ENCODE data around the gene NRF1.
"Not testable (repeated sequence)": the region's sequence is repeated elsewhere in the genome, so short reads cannot be mapped to it uniquely, and the experiment has no call there.

NRF1 gene

DNA sequence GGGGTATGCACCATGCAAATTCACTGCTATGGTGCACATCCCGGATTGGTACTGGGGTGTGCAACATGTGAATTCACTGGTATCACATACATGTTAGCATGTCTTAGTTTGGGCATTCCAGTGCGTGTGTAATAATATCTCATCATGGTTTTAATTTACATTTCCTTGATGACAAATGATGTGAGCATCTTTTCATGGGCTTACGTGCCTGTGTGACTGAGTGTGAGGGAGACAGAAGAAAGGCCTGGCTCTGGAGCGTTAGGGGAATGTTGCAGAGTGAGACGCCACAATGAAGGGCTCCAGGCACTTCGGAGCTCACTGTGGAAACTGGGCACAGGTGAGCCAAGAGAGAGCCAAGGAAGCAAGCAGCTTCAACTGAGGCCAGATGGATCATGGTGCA lies 178.6 kb downstream of the NRF1 start:
- Histone ChIP-seq H3K36me3 (ENCODE audit: control insufficient read depth, insufficient read depth, low read length) (no peaks in the 10 kb centered on the region), H3K4me3 (ENCODE audit: low read length) (no peak overlapping the region), H3K27ac (ENCODE audit: low read depth, low read length) (no peak overlapping the region), H3K4me1 (ENCODE audit: control insufficient read depth, insufficient read depth, low read length) (peaks cover under 1% of the 10 kb centered on the region), H3K9ac (ENCODE audit: low read length) (no peak overlapping the region), H3K27me3 (ENCODE audit: control insufficient read depth, insufficient read depth, low read length) (peaks cover 16% of the 10 kb centered on the region)

DNA sequence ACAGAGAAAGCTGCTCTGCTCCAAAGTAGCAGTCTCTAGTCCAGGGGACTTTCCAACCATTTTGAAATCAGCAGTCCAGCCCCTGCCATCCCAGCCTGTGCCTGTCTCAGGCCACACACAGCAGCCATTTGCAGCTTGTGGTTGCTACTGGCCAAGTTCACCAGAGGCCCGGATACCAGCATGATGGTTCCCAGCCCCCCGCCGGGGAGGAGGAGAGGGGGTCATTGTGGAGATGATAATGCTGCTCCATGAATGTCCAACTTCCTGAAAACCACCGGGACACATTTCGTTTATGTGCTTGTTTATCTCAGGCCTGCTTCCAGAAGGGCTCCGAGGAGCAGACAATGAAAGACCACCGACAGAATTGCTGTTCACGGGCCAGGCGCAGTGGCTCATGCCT lies 181.2 kb downstream of the NRF1 start:
- Histone ChIP-seq H3K36me3 (ENCODE audit: control insufficient read depth, insufficient read depth, low read length) (no peaks in the 10 kb centered on the region), H3K27me3 (ENCODE audit: control insufficient read depth, insufficient read depth, low read length) (no peaks in the 10 kb centered on the region), H3K4me1 (ENCODE audit: control insufficient read depth, insufficient read depth, low read length) (no peaks in the 10 kb centered on the region), H3K27ac (ENCODE audit: low read depth, low read length) (no peak overlapping the region), H3K4me3 (ENCODE audit: low read length) (no peak overlapping the region), H3K9ac (ENCODE audit: low read length) (no peak overlapping the region)

DNA sequence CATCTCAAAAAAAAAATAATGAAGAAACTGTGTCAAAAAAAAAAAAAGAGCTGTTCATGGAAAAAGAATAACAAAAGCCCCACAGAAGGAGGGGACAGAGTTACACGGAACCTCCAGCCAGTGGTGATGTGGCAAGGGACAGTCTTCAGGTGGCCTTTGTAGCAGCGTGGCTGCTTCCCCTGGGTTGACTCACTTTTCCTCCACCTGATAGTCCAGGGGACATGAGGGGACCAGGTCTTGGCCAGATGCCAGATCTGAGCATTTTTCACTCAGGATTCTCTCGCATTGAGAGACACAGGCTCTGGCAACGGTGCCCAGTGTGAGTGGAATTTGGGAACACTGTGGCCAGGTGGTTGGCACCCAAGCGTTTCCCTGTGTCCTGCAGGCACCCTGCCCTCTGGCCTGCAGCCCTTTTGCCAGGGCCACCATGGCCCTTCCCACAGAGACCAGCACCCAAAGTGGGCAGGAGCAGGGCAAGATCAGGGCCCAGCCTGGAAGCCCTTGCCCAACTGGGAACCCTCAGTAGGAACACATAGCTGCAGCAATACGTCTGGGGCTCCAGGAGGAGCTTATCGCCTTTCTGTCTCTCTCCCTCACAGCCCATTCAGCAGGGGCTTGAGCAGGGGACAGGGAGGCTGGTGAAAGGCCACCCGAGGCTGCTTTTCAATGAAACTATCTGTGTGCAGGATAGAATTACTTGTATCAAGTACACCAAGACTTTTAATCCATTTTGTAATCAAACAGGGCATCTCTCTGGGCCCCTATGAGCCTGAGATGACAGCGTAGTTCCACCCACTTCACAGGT lies 182.2 kb downstream of the NRF1 start:
- H3K4me1 ChIP-seq (ENCODE audit: control insufficient read depth, insufficient read depth, low read length) = no peaks in the 10 kb centered on the region
- no peaks in the 10 kb centered on the region for H3K36me3 ChIP-seq (ENCODE audit: control insufficient read depth, insufficient read depth, low read length)

GRCh38 chr7:129794461-129794860 lies 182.9 kb downstream of the NRF1 start:
- not testable (repeated sequence) for H3K36me3 ChIP-seq (ENCODE audit: control insufficient read depth, insufficient read depth, low read length); H3K4me1 ChIP-seq (ENCODE audit: control insufficient read depth, insufficient read depth, low read length); H3K27ac ChIP-seq (ENCODE audit: low read depth, low read length); H3K4me3 ChIP-seq (ENCODE audit: low read length); H3K9ac ChIP-seq (ENCODE audit: low read length); H3K27me3 ChIP-seq (ENCODE audit: control insufficient read depth, insufficient read depth, low read length)

More for the DNA sequence above, 182.2 kb downstream of the NRF1 start:
- H3K27ac ChIP-seq (ENCODE audit: low read depth, low read length) = no peak overlapping the region
- H3K27me3 ChIP-seq (ENCODE audit: control insufficient read depth, insufficient read depth, low read length) = no peaks in the 10 kb centered on the region
- H3K4me3 ChIP-seq (ENCODE audit: low read length) = no peak overlapping the region
- no peak overlapping the region for H3K9ac ChIP-seq (ENCODE audit: low read length)

DNA sequence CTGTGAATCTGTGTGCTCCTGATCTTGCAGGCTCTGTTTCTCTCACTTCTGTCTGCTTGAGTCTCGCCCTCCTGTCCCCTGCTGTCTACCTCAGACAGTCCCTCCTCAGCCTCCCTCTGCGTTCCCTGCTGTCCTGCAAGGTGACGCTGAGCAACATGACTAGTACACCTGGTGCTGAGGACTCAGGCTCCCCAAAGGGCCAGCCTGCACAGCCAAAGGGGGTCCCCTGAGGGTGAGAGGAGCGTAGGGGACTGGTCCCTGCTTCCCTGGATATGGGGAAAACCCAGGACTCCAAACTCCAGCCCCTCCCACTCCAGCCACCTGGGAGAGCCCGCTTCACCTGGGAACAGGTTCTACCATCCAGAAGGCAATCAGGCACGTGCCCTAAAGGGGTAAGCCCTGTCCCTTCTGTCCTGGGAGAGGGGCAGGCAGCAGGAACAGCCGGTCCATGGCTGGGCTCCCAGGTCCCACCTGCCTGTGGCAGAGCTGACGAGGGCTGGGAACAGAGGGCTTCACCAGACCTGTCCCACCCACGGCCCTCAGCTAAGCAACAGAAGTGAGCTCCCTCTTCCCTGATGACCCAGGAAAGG lies 184.8 kb downstream of the NRF1 start:
- H3K9ac ChIP-seq (ENCODE audit: low read length) = no peak overlapping the region
- H3K27me3 ChIP-seq (ENCODE audit: control insufficient read depth, insufficient read depth, low read length) = no peaks in the 10 kb centered on the region

DNA sequence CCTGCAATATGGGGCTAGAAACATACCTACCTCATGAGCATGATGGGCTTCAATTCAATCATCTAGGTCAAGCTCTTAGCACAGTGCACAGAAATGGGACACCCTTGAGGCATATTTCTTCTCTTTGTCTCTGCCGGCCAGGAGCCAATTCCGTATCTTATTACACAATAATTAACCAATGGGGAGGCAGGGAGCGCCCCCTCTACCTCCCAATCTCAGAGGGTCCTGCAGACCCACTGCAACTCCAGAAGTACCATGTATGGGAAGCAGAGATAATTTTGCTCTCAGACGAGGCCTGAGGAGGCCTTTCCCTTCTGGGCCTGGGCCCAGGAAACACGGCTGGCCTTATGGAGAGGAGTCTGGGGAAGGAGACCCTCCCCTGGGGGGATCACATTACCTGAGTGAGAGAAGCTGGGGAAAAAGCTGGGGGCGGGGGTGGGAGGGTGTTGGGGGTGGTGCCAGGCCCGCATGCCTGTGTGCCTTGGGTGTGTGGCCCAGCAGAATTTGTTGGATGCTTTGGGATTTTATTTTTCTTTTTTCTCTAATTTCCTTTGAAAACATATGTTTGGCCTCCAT lies 185.8 kb downstream of the NRF1 start:
- H3K36me3 ChIP-seq (ENCODE audit: control insufficient read depth, insufficient read depth, low read length) = no peaks in the 10 kb centered on the region
- no peak overlapping the region for H3K4me3 ChIP-seq (ENCODE audit: low read length)
- no peaks in the 10 kb centered on the region for H3K27me3 ChIP-seq (ENCODE audit: control insufficient read depth, insufficient read depth, low read length)
- no peaks in the 10 kb centered on the region for H3K4me1 ChIP-seq (ENCODE audit: control insufficient read depth, insufficient read depth, low read length)
- H3K9ac ChIP-seq (ENCODE audit: low read length) = no peak overlapping the region
- no peak overlapping the region for H3K27ac ChIP-seq (ENCODE audit: low read depth, low read length)

More for the DNA sequence above, 184.8 kb downstream of the NRF1 start:
- Histone ChIP-seq H3K4me1 (ENCODE audit: control insufficient read depth, insufficient read depth, low read length) (no peaks in the 10 kb centered on the region), H3K4me3 (ENCODE audit: low read length) (no peak overlapping the region), H3K36me3 (ENCODE audit: control insufficient read depth, insufficient read depth, low read length) (no peaks in the 10 kb centered on the region), H3K27ac (ENCODE audit: low read depth, low read length) (no peak overlapping the region)

DNA sequence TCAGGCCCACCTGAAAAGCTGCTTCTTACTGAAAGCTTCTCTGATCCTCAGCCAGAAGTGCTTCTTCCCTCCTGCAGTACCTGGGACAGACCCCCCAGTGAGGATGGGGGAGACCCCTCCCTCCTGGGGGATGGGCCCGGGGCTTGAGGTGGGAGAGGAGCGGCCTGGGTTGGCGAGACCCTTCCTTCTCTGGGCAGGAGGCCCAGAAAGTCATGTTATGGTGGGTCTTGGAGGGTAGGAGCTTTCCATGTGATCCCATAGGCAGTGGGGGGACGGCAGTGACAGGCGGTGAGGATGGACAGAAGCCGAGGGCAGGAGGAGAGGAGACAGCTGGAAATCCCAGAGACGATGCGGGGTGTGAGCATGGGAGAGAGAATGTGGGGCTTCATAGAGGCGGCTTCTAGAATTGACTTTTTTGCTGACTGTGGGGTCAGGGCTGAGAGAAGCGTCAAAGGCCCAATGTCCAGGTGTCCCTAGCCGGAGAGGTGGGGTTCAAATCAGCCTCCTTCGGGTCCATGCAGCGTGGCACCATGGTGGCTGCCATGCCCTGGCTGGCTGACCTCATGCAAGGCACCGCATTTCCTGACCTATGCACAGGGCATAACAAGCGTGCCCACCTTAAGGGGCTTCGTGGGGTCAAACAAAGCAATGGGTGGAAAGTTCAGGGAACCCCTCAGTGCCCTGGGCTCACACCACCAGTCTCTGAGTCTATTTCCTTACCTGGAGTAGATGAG lies 187.3 kb downstream of the NRF1 start:
- no peak overlapping the region for H3K9ac ChIP-seq (ENCODE audit: low read length)
- H3K27me3 ChIP-seq (ENCODE audit: control insufficient read depth, insufficient read depth, low read length) = no peaks in the 10 kb centered on the region
- H3K36me3 ChIP-seq (ENCODE audit: control insufficient read depth, insufficient read depth, low read length) = no peaks in the 10 kb centered on the region
- no peak overlapping the region for H3K27ac ChIP-seq (ENCODE audit: low read depth, low read length)
- H3K4me1 ChIP-seq (ENCODE audit: control insufficient read depth, insufficient read depth, low read length) = no peaks in the 10 kb centered on the region
- H3K4me3 ChIP-seq (ENCODE audit: low read length) = no peak overlapping the region

- no peak overlapping the region for H3K9ac ChIP-seq (ENCODE audit: low read length)
- no peak overlapping the region for H3K4me3 ChIP-seq (ENCODE audit: low read length)
- no peaks in the 10 kb centered on the region for H3K4me1 ChIP-seq (ENCODE audit: control insufficient read depth, insufficient read depth, low read length)
- no peaks in the 10 kb centered on the region for H3K36me3 ChIP-seq (ENCODE audit: control insufficient read depth, insufficient read depth, low read length)
- H3K27ac ChIP-seq (ENCODE audit: low read depth, low read length) = no peak overlapping the region
- no peaks in the 10 kb centered on the region for H3K27me3 ChIP-seq (ENCODE audit: control insufficient read depth, insufficient read depth, low read length)
Measured at GRCh38 chr7:129799350-129799955, 187.9 kb downstream of the NRF1 start.

GRCh38 chr7:129800901-129801300 lies 189.4 kb downstream of the NRF1 start:
- Histone ChIP-seq H3K9ac (ENCODE audit: low read length) (no peak overlapping the region), H3K36me3 (ENCODE audit: control insufficient read depth, insufficient read depth, low read length) (no peaks in the 10 kb centered on the region), H3K27ac (ENCODE audit: low read depth, low read length) (no peak overlapping the region), H3K4me3 (ENCODE audit: low read length) (no peak overlapping the region), H3K4me1 (ENCODE audit: control insufficient read depth, insufficient read depth, low read length) (no peaks in the 10 kb centered on the region), H3K27me3 (ENCODE audit: control insufficient read depth, insufficient read depth, low read length) (no peaks in the 10 kb centered on the region)

- Histone ChIP-seq H3K4me1 (ENCODE audit: control insufficient read depth, insufficient read depth, low read length) (no peaks in the 10 kb centered on the region), H3K4me3 (ENCODE audit: low read length) (no peak overlapping the region), H3K27me3 (ENCODE audit: control insufficient read depth, insufficient read depth, low read length) (no peaks in the 10 kb centered on the region), H3K36me3 (ENCODE audit: control insufficient read depth, insufficient read depth, low read length) (no peaks in the 10 kb centered on the region), H3K27ac (ENCODE audit: low read depth, low read length) (no peak overlapping the region), H3K9ac (ENCODE audit: low read length) (no peak overlapping the region)
Measured at GRCh38 chr7:129801882-129802281, 190.4 kb downstream of the NRF1 start.

GRCh38 chr7:129803546-129804081 lies 192.1 kb downstream of the NRF1 start:
- no peaks in the 10 kb centered on the region for H3K36me3 ChIP-seq (ENCODE audit: control insufficient read depth, insufficient read depth, low read length)
- no peak overlapping the region for H3K9ac ChIP-seq (ENCODE audit: low read length)
- H3K27ac ChIP-seq (ENCODE audit: low read depth, low read length) = no peak overlapping the region
- H3K4me1 ChIP-seq (ENCODE audit: control insufficient read depth, insufficient read depth, low read length) = no peaks in the 10 kb centered on the region
- no peak overlapping the region for H3K4me3 ChIP-seq (ENCODE audit: low read length)
- no peaks in the 10 kb centered on the region for H3K27me3 ChIP-seq (ENCODE audit: control insufficient read depth, insufficient read depth, low read length)
